Measurements from ENCODE around the gene PTPRN2.

Gene PTPRN2

GRCh38 chr7:157817944-157818700, 769.5 kb downstream of the PTPRN2 start:
- no peak overlapping the region for H3K4me3 ChIP-seq (ENCODE audit: low read depth, low read length)
- no peak for TF ChIP-seq CTCF (IDR thresholded peaks at IDR 0.05; ENCODE audit: borderline replicate concordance, insufficient read depth, low read depth, low read length)

- no peak overlapping the region for H3K4me3 ChIP-seq (ENCODE audit: low read depth, low read length)
- TF ChIP-seq CTCF (IDR thresholded peaks at IDR 0.05; ENCODE audit: borderline replicate concordance, insufficient read depth, low read depth, low read length), result no peak
Observed at GRCh38 chr7:157817433-157817832, 770.2 kb downstream of the PTPRN2 start.

GRCh38 chr7:157816526-157817250, 770.9 kb downstream of the PTPRN2 start:
- no peak for TF ChIP-seq CTCF (IDR thresholded peaks at IDR 0.05; ENCODE audit: borderline replicate concordance, insufficient read depth, low read depth, low read length)
- no peak overlapping the region for H3K4me3 ChIP-seq (ENCODE audit: low read depth, low read length)

- H3K4me3 ChIP-seq (ENCODE audit: low read depth, low read length), result no peak overlapping the region
- no peak for TF ChIP-seq CTCF (IDR thresholded peaks at IDR 0.05; ENCODE audit: borderline replicate concordance, insufficient read depth, low read depth, low read length)
Observed at GRCh38 chr7:157816086-157816485, 771.5 kb downstream of the PTPRN2 start.

- TF ChIP-seq CTCF (IDR thresholded peaks at IDR 0.05; ENCODE audit: borderline replicate concordance, insufficient read depth, low read depth, low read length), result no peak
- H3K4me3 ChIP-seq (ENCODE audit: low read depth, low read length), result no peak overlapping the region
Observed at GRCh38 chr7:157815706-157816022, 772.0 kb downstream of the PTPRN2 start.

- H3K4me3 ChIP-seq (ENCODE audit: low read depth, low read length), result no peak overlapping the region
- TF ChIP-seq CTCF (IDR thresholded peaks at IDR 0.05; ENCODE audit: borderline replicate concordance, insufficient read depth, low read depth, low read length), result no peak
Observed at GRCh38 chr7:157814931-157815705, 772.5 kb downstream of the PTPRN2 start.
